ENCODE data around the gene FMR1.

GRCh38 chrX:147877726-147878125, 34.0 kb upstream of the FMR1 start:
- TF ChIP-seq EZH2 (IDR thresholded peaks at IDR 0.05; ENCODE audit: insufficient read depth, low read length) = no peak
- TF ChIP-seq, protein P1, sequence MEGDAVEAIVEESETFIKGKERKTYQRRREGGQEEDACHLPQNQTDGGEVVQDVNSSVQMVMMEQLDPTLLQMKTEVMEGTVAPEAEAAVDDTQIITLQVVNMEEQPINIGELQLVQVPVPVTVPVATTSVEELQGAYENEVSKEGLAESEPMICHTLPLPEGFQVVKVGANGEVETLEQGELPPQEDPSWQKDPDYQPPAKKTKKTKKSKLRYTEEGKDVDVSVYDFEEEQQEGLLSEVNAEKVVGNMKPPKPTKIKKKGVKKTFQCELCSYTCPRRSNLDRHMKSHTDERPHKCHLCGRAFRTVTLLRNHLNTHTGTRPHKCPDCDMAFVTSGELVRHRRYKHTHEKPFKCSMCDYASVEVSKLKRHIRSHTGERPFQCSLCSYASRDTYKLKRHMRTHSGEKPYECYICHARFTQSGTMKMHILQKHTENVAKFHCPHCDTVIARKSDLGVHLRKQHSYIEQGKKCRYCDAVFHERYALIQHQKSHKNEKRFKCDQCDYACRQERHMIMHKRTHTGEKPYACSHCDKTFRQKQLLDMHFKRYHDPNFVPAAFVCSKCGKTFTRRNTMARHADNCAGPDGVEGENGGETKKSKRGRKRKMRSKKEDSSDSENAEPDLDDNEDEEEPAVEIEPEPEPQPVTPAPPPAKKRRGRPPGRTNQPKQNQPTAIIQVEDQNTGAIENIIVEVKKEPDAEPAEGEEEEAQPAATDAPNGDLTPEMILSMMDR (IDR thresholded peaks at IDR 0.05; ENCODE audit: insufficient read depth, low read depth, low read length) = no peak
